WTC11 (cell line): ENCODE data around the gene LIMS2.

Source experiments
- ESRRA ChIP-seq: sonication (generic); formaldehyde crosslinking; IDR thresholded peaks from 2 replicates; pipeline ENCODE4 v1.8.1; 2022; ENCODE audit warnings: mild to moderate bottlenecking, missing genetic modification reagents, borderline replicate concordance
- KAT7 ChIP-seq: sonication (generic); formaldehyde crosslinking; IDR thresholded peaks from 2 replicates; pipeline ENCODE4 v1.8.1; 2023; ENCODE audit warnings: missing genetic modification reagents, mild to moderate bottlenecking, borderline replicate concordance
- NR3C1 ChIP-seq: sonication (generic); formaldehyde crosslinking; conservative IDR thresholded peaks from 2 replicates; pipeline ENCODE4 v1.8.1; 2023; ENCODE audit warnings: low read depth, mild to moderate bottlenecking, missing genetic modification reagents
- ZNF138 ChIP-seq: sonication (generic); formaldehyde crosslinking; conservative IDR thresholded peaks from 2 replicates; pipeline ENCODE4 v1.8.1; 2022; ENCODE audit warnings: mild to moderate bottlenecking, moderate library complexity, missing genetic modification reagents
- TF ChIP-seq, protein P1 (sequence below): fragments of 200-600 bp; IDR thresholded peaks from 2 replicates; pipeline ENCODE4 v1.8.0; 2022; ENCODE audit warnings: antibody characterized with exemption
- TF ChIP-seq, protein P2 (sequence below): sonication (generic); formaldehyde crosslinking; IDR thresholded peaks from 2 replicates; pipeline ENCODE4 v1.8.1; 2023; ENCODE audit warnings: mild to moderate bottlenecking, missing genetic modification reagents
- TF ChIP-seq, protein P3 (sequence below): sonication (generic); formaldehyde crosslinking; IDR thresholded peaks from 2 replicates; pipeline ENCODE4 v1.8.0; 2022; ENCODE audit warnings: mild to moderate bottlenecking, missing genetic modification reagents

DNA sequence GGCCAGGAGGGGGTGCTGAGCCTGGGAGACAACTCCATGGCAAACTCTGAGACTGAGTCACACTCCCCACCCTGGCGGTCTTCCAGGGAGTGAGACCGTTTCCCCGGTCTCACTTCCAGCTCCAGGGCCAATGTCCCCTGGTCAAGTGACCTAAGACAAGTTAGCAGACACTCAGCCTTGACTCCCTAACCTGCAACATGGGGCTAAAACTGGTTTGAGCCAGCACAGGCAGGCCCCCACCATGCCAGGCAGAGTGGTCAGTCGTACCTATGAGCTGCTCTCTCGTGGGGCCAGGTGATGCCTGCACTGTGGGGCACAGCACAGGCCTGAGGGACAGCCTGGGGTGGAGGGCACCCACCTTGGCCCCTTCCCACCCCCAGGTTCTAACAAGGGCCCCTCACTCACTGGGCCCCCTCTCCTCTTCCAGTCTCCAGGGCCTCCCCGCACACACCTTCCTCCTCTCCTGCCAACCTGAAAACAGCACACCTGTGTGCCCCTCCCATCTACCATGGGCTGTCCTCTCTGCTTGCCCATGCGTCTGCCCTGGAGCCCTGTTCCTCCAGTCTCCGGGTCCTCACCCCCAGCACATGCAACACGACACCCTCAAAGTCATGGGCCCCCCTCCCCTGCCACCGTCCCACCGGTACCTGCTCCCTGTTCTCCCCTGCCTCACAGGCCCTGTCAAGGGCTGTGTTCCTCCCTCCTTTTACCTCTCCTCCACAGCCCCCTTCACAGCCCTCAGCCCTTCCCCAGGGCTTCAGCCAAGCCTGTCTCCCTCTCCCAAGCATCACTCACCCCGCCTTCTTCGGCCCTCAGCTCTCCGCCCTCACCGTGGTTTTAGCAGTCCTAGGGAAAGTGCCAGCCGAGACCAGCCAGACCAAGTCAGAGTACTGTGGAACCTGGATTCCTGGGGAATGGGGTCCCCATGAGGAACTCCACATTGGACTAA lies 27.8 kb downstream of the LIMS2 start:
- TF ChIP-seq KAT7 (CRISPR knock-in tag) = no peak
- TF ChIP-seq, protein P1, sequence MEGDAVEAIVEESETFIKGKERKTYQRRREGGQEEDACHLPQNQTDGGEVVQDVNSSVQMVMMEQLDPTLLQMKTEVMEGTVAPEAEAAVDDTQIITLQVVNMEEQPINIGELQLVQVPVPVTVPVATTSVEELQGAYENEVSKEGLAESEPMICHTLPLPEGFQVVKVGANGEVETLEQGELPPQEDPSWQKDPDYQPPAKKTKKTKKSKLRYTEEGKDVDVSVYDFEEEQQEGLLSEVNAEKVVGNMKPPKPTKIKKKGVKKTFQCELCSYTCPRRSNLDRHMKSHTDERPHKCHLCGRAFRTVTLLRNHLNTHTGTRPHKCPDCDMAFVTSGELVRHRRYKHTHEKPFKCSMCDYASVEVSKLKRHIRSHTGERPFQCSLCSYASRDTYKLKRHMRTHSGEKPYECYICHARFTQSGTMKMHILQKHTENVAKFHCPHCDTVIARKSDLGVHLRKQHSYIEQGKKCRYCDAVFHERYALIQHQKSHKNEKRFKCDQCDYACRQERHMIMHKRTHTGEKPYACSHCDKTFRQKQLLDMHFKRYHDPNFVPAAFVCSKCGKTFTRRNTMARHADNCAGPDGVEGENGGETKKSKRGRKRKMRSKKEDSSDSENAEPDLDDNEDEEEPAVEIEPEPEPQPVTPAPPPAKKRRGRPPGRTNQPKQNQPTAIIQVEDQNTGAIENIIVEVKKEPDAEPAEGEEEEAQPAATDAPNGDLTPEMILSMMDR = no peak
- TF ChIP-seq ZNF138 (CRISPR knock-in tag) = no peak
- TF ChIP-seq, protein P2, sequence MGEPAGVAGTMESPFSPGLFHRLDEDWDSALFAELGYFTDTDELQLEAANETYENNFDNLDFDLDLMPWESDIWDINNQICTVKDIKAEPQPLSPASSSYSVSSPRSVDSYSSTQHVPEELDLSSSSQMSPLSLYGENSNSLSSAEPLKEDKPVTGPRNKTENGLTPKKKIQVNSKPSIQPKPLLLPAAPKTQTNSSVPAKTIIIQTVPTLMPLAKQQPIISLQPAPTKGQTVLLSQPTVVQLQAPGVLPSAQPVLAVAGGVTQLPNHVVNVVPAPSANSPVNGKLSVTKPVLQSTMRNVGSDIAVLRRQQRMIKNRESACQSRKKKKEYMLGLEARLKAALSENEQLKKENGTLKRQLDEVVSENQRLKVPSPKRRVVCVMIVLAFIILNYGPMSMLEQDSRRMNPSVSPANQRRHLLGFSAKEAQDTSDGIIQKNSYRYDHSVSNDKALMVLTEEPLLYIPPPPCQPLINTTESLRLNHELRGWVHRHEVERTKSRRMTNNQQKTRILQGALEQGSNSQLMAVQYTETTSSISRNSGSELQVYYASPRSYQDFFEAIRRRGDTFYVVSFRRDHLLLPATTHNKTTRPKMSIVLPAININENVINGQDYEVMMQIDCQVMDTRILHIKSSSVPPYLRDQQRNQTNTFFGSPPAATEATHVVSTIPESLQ (CRISPR knock-in tag) = no peak
- TF ChIP-seq NR3C1 = no peak
- TF ChIP-seq, protein P3, sequence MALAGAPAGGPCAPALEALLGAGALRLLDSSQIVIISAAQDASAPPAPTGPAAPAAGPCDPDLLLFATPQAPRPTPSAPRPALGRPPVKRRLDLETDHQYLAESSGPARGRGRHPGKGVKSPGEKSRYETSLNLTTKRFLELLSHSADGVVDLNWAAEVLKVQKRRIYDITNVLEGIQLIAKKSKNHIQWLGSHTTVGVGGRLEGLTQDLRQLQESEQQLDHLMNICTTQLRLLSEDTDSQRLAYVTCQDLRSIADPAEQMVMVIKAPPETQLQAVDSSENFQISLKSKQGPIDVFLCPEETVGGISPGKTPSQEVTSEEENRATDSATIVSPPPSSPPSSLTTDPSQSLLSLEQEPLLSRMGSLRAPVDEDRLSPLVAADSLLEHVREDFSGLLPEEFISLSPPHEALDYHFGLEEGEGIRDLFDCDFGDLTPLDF (CRISPR knock-in tag) = no peak
- TF ChIP-seq ESRRA (CRISPR knock-in tag) = no peak
